Peyer's patch (tissue), 4 donors: ENCODE results near the gene DHODH.

ENCODE experiments used
- POLR2A ChIP-seq, 2 donors: fragments of 450-650 bp; IDR thresholded peaks; one replicate each; pipeline ENCODE4 v1.5.1; 2017; ENCODE audit warnings: antibody characterized with exemption in 2 of 2, mild to moderate bottlenecking in 2 of 2, moderate library complexity in 2 of 2
- TF ChIP-seq, protein P1 (sequence below), 6 experiments: fragments of 450-650 bp in 4 of 6; fragments of 200-600 bp in 2 of 6; sonication (generic) in 1 of 6; IDR thresholded peaks; one replicate each; pipeline ENCODE4 v1.5.1; 2017 to 2019; ENCODE audit warnings: antibody characterized with exemption in 6 of 6, mild to moderate bottlenecking in 3 of 6, moderate library complexity in 1 of 6

DNA sequence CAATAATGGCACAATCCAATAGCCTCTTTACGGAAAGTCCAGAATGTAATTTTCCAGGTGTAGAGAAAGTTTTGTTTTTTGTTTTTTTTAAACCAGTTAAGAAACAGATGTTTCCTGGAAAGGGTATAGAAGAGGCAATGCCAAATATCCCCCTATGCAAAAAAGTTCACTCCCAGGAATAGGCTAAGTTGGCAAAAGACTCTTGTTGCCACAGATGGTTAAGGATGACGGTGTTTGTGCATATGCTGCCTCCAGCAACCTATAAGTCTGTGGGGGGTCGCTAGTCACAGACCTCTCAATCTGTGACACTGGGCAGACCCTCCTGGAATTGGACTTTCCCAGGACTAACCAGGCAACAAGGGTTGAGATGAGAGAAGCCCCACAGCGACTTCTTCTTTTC lies 24.9 kb downstream of the DHODH start:
- TF ChIP-seq, protein P1, sequence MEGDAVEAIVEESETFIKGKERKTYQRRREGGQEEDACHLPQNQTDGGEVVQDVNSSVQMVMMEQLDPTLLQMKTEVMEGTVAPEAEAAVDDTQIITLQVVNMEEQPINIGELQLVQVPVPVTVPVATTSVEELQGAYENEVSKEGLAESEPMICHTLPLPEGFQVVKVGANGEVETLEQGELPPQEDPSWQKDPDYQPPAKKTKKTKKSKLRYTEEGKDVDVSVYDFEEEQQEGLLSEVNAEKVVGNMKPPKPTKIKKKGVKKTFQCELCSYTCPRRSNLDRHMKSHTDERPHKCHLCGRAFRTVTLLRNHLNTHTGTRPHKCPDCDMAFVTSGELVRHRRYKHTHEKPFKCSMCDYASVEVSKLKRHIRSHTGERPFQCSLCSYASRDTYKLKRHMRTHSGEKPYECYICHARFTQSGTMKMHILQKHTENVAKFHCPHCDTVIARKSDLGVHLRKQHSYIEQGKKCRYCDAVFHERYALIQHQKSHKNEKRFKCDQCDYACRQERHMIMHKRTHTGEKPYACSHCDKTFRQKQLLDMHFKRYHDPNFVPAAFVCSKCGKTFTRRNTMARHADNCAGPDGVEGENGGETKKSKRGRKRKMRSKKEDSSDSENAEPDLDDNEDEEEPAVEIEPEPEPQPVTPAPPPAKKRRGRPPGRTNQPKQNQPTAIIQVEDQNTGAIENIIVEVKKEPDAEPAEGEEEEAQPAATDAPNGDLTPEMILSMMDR (IDR thresholded peaks at IDR 0.05), result no peak
- no peak for TF ChIP-seq POLR2A (IDR thresholded peaks at IDR 0.05)
